C4-2B (cell line): Measurements from ENCODE around the gene PLCB4.
A peak's percentile ranks its signal among the peaks of the same experiment; 100 is the strongest.

Source experiments
- H3K27ac ChIP-seq: fragments of 450-650 bp; 2 replicates; pipeline ENCODE4 v1.5.1; 2017
- CTCF ChIP-seq: fragments of 450-650 bp; conservative IDR thresholded peaks from 2 replicates; pipeline ENCODE4 v1.5.1; 2017; ENCODE audit warnings: mild to moderate bottlenecking
- ZFX ChIP-seq: fragments of 450-650 bp; IDR thresholded peaks from 2 replicates; pipeline ENCODE4 v1.6.1; 2017

Gene PLCB4

DNA sequence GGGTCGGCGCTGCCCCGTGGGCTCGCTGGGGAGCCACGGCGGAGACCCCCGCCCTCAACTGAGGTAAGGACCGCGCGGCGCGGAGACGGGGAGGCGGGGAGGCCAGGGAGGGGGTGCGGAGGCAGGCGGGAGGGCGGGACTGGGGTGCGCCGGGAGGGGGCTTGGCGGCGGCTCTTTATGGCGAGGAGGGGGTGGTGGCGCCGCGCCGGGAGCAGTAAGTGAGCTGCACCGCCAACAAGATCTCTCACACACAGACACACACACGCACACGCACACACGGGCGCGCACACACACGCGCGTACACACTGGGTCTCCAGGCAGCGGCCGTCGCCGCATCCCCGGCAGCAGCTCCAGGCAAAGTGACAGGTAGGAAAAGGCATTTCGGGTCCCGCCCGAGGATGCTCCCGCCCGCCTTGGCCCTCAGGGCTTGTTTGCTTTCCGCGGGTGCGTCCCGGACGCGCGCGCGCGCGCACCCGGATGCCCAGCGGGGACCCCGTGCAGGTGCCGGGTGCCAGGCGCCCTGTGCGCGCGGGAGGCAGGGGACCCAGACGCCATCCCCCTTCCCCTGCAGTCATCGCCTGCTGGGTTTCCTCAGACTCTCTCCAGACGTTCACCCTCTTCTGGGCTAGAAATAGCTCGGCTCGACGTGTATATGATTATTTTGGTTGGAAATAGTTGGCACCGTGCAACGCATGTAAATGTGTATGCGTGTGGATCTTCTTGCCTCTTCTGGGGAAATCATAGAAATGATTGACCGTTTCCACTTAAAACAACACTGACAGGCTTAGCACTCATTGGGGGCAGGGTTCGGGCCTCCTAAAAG lies at the start of gene PLCB4:
Gene PLCB4, plus strand, starts transcription at position 247 of the 823 bp plus-strand sequence. CDS start 238,728 bp downstream, outside the sequence.
- peak within 1 kb of the TSS; percentile 95 for H3K27ac ChIP-seq
- TF ChIP-seq CTCF (no peak), ZFX (no peak)

DNA sequence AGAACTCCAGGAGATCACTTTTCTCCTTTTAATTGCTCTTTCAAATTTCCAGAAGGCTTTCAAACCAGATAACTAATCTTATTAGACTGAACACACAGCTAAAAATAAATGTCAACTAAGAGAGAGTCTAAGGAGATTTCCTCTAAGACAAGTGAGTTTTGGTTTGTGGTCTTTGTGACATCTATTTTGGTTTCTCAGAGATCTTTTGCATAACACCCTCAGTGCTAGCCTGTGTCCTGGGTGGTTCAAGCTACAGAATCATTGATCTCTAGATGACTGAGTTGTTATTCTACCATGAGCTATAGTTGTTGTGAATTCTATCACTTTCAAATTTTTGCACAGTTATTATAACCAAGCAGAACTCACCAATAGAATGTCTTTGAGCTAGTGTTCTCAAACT lies 49.1 kb upstream of the PLCB4 start:
- H3K27ac ChIP-seq, result no peak overlapping the region
- no peak for TF ChIP-seq ZFX
- TF ChIP-seq CTCF, result no peak

GRCh38 chr20:9021216-9021615 lies 47.7 kb upstream of the PLCB4 start:
- TF ChIP-seq ZFX (no peak), CTCF (no peak)
- H3K27ac ChIP-seq, result no peak overlapping the region

DNA sequence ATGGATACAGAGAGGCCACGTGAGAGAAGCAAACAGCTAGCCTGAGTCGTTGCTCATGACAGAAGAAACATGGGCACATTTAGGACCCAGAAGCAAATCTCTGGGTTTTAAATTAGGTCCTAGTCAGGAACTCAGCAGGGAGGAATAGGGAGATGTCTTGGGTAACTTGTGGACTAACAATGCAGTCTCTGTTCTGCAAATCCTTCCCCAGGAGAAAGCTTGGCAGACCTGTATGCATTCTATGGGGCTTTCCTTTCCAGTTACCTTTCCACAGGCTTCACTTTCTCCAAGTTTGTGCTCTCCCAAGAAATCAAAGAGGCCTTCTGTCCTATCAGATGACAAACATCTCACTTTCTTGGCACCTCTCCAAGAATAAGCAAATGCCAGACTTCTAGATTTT lies 47.2 kb upstream of the PLCB4 start:
- TF ChIP-seq CTCF (no peak), ZFX (no peak)
- no peak overlapping the region for H3K27ac ChIP-seq

GRCh38 chr20:9022376-9022775 lies 46.5 kb upstream of the PLCB4 start:
- no peak overlapping the region for H3K27ac ChIP-seq
- no peak for TF ChIP-seq CTCF
- TF ChIP-seq ZFX, result no peak

DNA sequence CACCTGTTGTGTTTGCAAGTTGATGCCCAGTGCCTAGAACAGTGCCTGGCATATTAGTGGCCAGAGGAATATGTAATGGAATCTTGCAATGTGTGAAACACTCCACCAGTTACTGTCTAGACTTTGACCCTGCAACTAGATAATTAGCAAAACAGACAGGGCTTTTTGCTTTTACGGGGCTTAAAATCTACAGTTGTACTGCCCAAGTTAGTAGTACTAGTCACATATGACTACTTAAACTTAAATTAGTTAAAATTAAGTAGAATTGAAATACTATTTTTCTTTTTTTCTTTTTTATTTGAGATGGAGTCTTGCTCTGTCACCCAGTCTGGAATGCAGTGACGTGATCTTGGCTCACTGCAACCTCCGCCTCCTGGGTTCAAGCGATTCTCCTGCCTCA lies 44.3 kb upstream of the PLCB4 start:
- no peak overlapping the region for H3K27ac ChIP-seq
- TF ChIP-seq CTCF (no peak), ZFX (no peak)

DNA sequence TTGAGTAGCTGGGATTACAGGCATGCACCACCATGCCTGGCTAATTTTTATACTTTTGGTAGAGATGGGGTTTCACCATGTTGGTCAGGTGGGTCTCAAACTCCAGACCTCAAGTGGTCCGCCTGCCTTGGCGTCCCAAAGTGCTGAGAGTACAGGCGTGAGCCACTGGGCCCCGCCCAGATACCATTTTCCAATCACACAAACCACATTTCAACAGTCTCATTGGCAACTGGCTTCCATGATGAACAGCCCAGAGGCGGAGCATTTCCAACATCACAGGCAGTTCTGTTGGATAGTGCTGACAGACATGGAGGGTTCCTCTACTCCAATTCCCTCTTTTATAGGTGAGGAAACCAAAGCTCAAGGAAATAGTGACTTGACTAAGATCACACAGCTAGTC lies 43.9 kb upstream of the PLCB4 start:
- TF ChIP-seq ZFX (no peak), CTCF (no peak)
- H3K27ac ChIP-seq, result no peak overlapping the region
